SIG-M5 treated with dmso at 0.1 percent for 504 hours (cell line): ENCODE results near the gene RSRC1.
A peak's percentile ranks its signal among the peaks of the same experiment; 100 is the strongest.
"Not testable (repeated sequence)": the region's sequence is repeated elsewhere in the genome, so short reads cannot be mapped to it uniquely, and the experiment has no call there.

Experiments used
- DNase-seq: peaks from one replicate; lab custom pipeline; 2025; ENCODE audit not compliant: unreplicated experiment; lab: John Stamatoyannopoulos, UW

Gene RSRC1

GRCh38 chr3:158100681-158101080, 9.2 kb upstream of the RSRC1 start:
- DNase-seq = no peak

- DNase-seq = no peak
Observed at GRCh38 chr3:158101335-158102241, 8.3 kb upstream of the RSRC1 start.

- no peak for DNase-seq
Observed at GRCh38 chr3:158102242-158103080, 7.4 kb upstream of the RSRC1 start.

GRCh38 chr3:158103081-158103886, 6.6 kb upstream of the RSRC1 start:
- no peak for DNase-seq

GRCh38 chr3:158103887-158104327, 6.0 kb upstream of the RSRC1 start:
- DNase-seq = no peak

- no peak for DNase-seq
Observed at GRCh38 chr3:158104431-158104921, 5.4 kb upstream of the RSRC1 start.

- no peak for DNase-seq
Observed at GRCh38 chr3:158105119-158105709, 4.7 kb upstream of the RSRC1 start.

- DNase-seq = peak; percentile 73
Observed at GRCh38 chr3:158105710-158106253, 4.1 kb upstream of the RSRC1 start.

GRCh38 chr3:158106766-158107471, 3.0 kb upstream of the RSRC1 start:
- DNase-seq = peak; percentile 9

GRCh38 chr3:158107605-158108444, 2.1 kb upstream of the RSRC1 start:
- peak; percentile 15 for DNase-seq

- no peak for DNase-seq
Observed at GRCh38 chr3:158108445-158108985, 1.4 kb upstream of the RSRC1 start.

GRCh38 chr3:158109295-158109803, 540 bp upstream of the RSRC1 start:
- DNase-seq = no peak

GRCh38 chr3:158110658-158111018, 749 bp downstream of the RSRC1 start:
- DNase-seq = no peak

GRCh38 chr3:158111861-158112260, 2.0 kb downstream of the RSRC1 start:
- peak; percentile 54 for DNase-seq

GRCh38 chr3:158113595-158113994, 3.7 kb downstream of the RSRC1 start:
- not testable (repeated sequence) for DNase-seq

GRCh38 chr3:158120330-158120729, 10.4 kb downstream of the RSRC1 start:
- DNase-seq = no peak

- DNase-seq = no peak
Observed at GRCh38 chr3:158121295-158121694, 11.4 kb downstream of the RSRC1 start.

- not testable (repeated sequence) for DNase-seq
Observed at GRCh38 chr3:158122721-158123120, 12.8 kb downstream of the RSRC1 start.
